Mesendoderm (in vitro differentiated cells): ENCODE data around the gene MVB12B.
A peak's percentile ranks its signal among the peaks of the same experiment; 100 is the strongest.

Experiments used
- DNase-seq: peaks from one replicate; pipeline ENCODE4 v3.0.0; 2013
- H2AK5ac ChIP-seq: 2 replicates; pipeline ENCODE4 v1.6.1; 2013; ENCODE audit warnings: low read length, inconsistent platforms
- H2BK120ac ChIP-seq: 2 replicates; pipeline ENCODE4 v1.6.1; 2013; ENCODE audit warnings: low read depth, mild to moderate bottlenecking, low read length, moderate library complexity, mixed read lengths
- H2BK15ac ChIP-seq: replicated peaks from 2 replicates; pipeline ENCODE4 v1.6.1; 2013; ENCODE audit warnings: low read depth, mild to moderate bottlenecking, moderate library complexity
- H2BK5ac ChIP-seq: 2 replicates; pipeline ENCODE4 v1.6.1; 2013; ENCODE audit warnings: low read length, inconsistent platforms
- H3K18ac ChIP-seq: 2 replicates; pipeline ENCODE4 v1.6.1; 2013; ENCODE audit warnings: mild to moderate bottlenecking, low read length, mixed read lengths
- H3K23ac ChIP-seq: one replicate; pipeline ENCODE4 v1.6.1; 2013; ENCODE audit warnings: low read length
- H3K27ac ChIP-seq: 2 replicates; pipeline ENCODE4 v1.5.1; 2013; ENCODE audit warnings: low read depth, mild to moderate bottlenecking, inconsistent platforms, low read length, moderate library complexity
- H3K27me3 ChIP-seq: 2 replicates; pipeline ENCODE4 v1.6.1; 2013; ENCODE audit warnings: low read length, control low read depth, mild to moderate bottlenecking, inconsistent platforms; ENCODE audit not compliant: insufficient read depth, poor library complexity
- H3K36me3 ChIP-seq: 2 replicates; pipeline ENCODE4 v1.6.1; 2013; ENCODE audit warnings: low read length, inconsistent platforms; ENCODE audit not compliant: control insufficient read depth, insufficient read depth
- H3K4ac ChIP-seq: one replicate; pipeline ENCODE4 v1.6.1; 2013; ENCODE audit warnings: low read depth, mild to moderate bottlenecking, low read length, moderate library complexity
- H3K4me1 ChIP-seq: 2 replicates; pipeline ENCODE4 v1.6.1; 2013; ENCODE audit warnings: low read depth, low read length, inconsistent platforms; ENCODE audit not compliant: control insufficient read depth
- H3K4me2 ChIP-seq: 2 replicates; pipeline ENCODE4 v1.6.1; 2013; ENCODE audit warnings: low read length
- H3K4me3 ChIP-seq: 2 replicates; pipeline ENCODE4 v1.5.1; 2013; ENCODE audit warnings: mild to moderate bottlenecking, low read length
- H3K56ac ChIP-seq: one replicate; pipeline ENCODE4 v1.6.1; 2013; ENCODE audit warnings: low read length
- H3K79me1 ChIP-seq: 2 replicates; pipeline ENCODE4 v1.6.1; 2013; ENCODE audit warnings: low read length, inconsistent platforms
- H3K79me2 ChIP-seq: 2 replicates; pipeline ENCODE4 v1.6.1; 2013; ENCODE audit warnings: mild to moderate bottlenecking, low read length; ENCODE audit not compliant: control insufficient read depth, insufficient read depth
- H3K9ac ChIP-seq: 2 replicates; pipeline ENCODE4 v1.6.1; 2013; ENCODE audit warnings: low read length, inconsistent platforms
- H4K5ac ChIP-seq: one replicate; pipeline ENCODE4 v1.6.1; 2013; ENCODE audit warnings: low read length
- H4K8ac ChIP-seq: one replicate; pipeline ENCODE4 v1.6.1; 2013; ENCODE audit warnings: low read depth, mild to moderate bottlenecking, control low read depth, low read length, moderate library complexity
- WGBS: extraction: QIAGEN DNeasy Blood & Tissue Kit; methylation state at CpG from one replicate; pipeline ENCODE4 v1.1.7; 2013; ENCODE audit warnings: low lambda C conversion rate, missing lambda C conversion rate; ENCODE audit not compliant: insufficient coverage; ENCODE audit errors: extremely low coverage; 5-methylcytosine and 5-hydroxymethylcytosine counted together

The MVB12B gene

GRCh38 chr9:126401581-126401980 is 75.0 kb downstream of the MVB12B start:
- no peak overlapping the region for H3K9ac ChIP-seq
- H3K23ac ChIP-seq, result peak overlapping the region; percentile 10
- H2AK5ac ChIP-seq, result no peak overlapping the region
- H3K79me1 ChIP-seq, result no peaks in the 10 kb centered on the region
- no peaks in the 10 kb centered on the region for H3K36me3 ChIP-seq
- H3K18ac ChIP-seq, result no peak overlapping the region
- no peak overlapping the region for H3K4me3 ChIP-seq
- H3K27ac ChIP-seq, result no peak overlapping the region
- H2BK15ac ChIP-seq, result no peak overlapping the region
- H3K4ac ChIP-seq, result no peak overlapping the region
- no peak overlapping the region for H2BK120ac ChIP-seq
- no peak overlapping the region for H4K5ac ChIP-seq
- H3K56ac ChIP-seq, result no peak overlapping the region
- H3K27me3 ChIP-seq, result no peaks in the 10 kb centered on the region
- no peak overlapping the region for H3K4me2 ChIP-seq
- DNase-seq, result no peak
- H2BK5ac ChIP-seq, result no peak overlapping the region
- peaks cover 7% of the 10 kb centered on the region for H3K4me1 ChIP-seq
- WGBS, result no CpG with 5 or more reads among the region's 12 CpGs
- no peak overlapping the region for H4K8ac ChIP-seq
- no peaks in the 10 kb centered on the region for H3K79me2 ChIP-seq

GRCh38 chr9:126403397-126403796 is 76.8 kb downstream of the MVB12B start:
- Histone ChIP-seq H2AK5ac (no peak overlapping the region), H3K27me3 (no peaks in the 10 kb centered on the region), H2BK5ac (no peak overlapping the region), H3K4me3 (no peak overlapping the region), H2BK120ac (no peak overlapping the region), H3K9ac (no peak overlapping the region), H3K23ac (no peak overlapping the region), H3K4me1 (peaks cover 12% of the 10 kb centered on the region), H2BK15ac (no peak overlapping the region), H3K36me3 (no peaks in the 10 kb centered on the region), H3K4ac (no peak overlapping the region), H3K79me2 (no peaks in the 10 kb centered on the region), H4K5ac (no peak overlapping the region), H4K8ac (no peak overlapping the region), H3K79me1 (no peaks in the 10 kb centered on the region), H3K18ac (no peak overlapping the region), H3K56ac (no peak overlapping the region), H3K4me2 (no peak overlapping the region), H3K27ac (no peak overlapping the region)
- no peak for DNase-seq
- no CpG with 5 or more reads among the region's 5 CpGs for WGBS

GRCh38 chr9:126404459-126404858 is 77.8 kb downstream of the MVB12B start:
- DNase-seq, result no peak
- Histone ChIP-seq H3K79me2 (no peaks in the 10 kb centered on the region), H2BK15ac (no peak overlapping the region), H2AK5ac (no peak overlapping the region), H3K79me1 (no peaks in the 10 kb centered on the region), H3K27ac (no peak overlapping the region), H3K4me2 (no peak overlapping the region), H3K23ac (no peak overlapping the region), H4K5ac (no peak overlapping the region), H3K27me3 (no peaks in the 10 kb centered on the region), H3K4me3 (no peak overlapping the region), H2BK5ac (no peak overlapping the region), H3K36me3 (no peaks in the 10 kb centered on the region), H3K4ac (no peak overlapping the region), H3K18ac (no peak overlapping the region), H4K8ac (no peak overlapping the region), H3K4me1 (peaks cover 12% of the 10 kb centered on the region), H3K9ac (no peak overlapping the region), H2BK120ac (no peak overlapping the region), H3K56ac (peak overlapping the region; percentile 38)
- no CpG with 5 or more reads among the region's 14 CpGs for WGBS

- H3K23ac ChIP-seq, result no peak overlapping the region
- H3K56ac ChIP-seq, result no peak overlapping the region
- H2AK5ac ChIP-seq, result no peak overlapping the region
- no peak overlapping the region for H3K4me2 ChIP-seq
- no peak for DNase-seq
- no peak overlapping the region for H4K8ac ChIP-seq
- H3K9ac ChIP-seq, result no peak overlapping the region
- no peak overlapping the region for H2BK5ac ChIP-seq
- H3K4me1 ChIP-seq, result peaks cover 12% of the 10 kb centered on the region
- H2BK15ac ChIP-seq, result no peak overlapping the region
- no peaks in the 10 kb centered on the region for H3K27me3 ChIP-seq
- no peak overlapping the region for H2BK120ac ChIP-seq
- H4K5ac ChIP-seq, result no peak overlapping the region
- H3K79me1 ChIP-seq, result no peaks in the 10 kb centered on the region
- no peak overlapping the region for H3K4ac ChIP-seq
- H3K36me3 ChIP-seq, result no peaks in the 10 kb centered on the region
- no peak overlapping the region for H3K18ac ChIP-seq
- H3K4me3 ChIP-seq, result no peak overlapping the region
- no CpG with 5 or more reads among the region's 10 CpGs for WGBS
- no peak overlapping the region for H3K27ac ChIP-seq
- no peaks in the 10 kb centered on the region for H3K79me2 ChIP-seq
Measured at GRCh38 chr9:126406075-126406667, 79.5 kb downstream of the MVB12B start.

- H3K9ac ChIP-seq, result no peak overlapping the region
- H3K36me3 ChIP-seq, result no peaks in the 10 kb centered on the region
- H3K4me3 ChIP-seq, result no peak overlapping the region
- no peaks in the 10 kb centered on the region for H3K79me2 ChIP-seq
- H3K79me1 ChIP-seq, result no peaks in the 10 kb centered on the region
- no peak overlapping the region for H2BK5ac ChIP-seq
- no peak overlapping the region for H2BK120ac ChIP-seq
- WGBS, result no CpG with 5 or more reads among the region's 19 CpGs
- H3K4me1 ChIP-seq, result peaks cover 12% of the 10 kb centered on the region
- no peak overlapping the region for H2BK15ac ChIP-seq
- no peak overlapping the region for H3K27ac ChIP-seq
- H3K27me3 ChIP-seq, result no peaks in the 10 kb centered on the region
- no peak overlapping the region for H3K18ac ChIP-seq
- H2AK5ac ChIP-seq, result no peak overlapping the region
- no peak overlapping the region for H4K8ac ChIP-seq
- no peak overlapping the region for H3K4me2 ChIP-seq
- H3K4ac ChIP-seq, result no peak overlapping the region
- H4K5ac ChIP-seq, result no peak overlapping the region
- DNase-seq, result no peak
- H3K56ac ChIP-seq, result peak overlapping the region; percentile 11
- no peak overlapping the region for H3K23ac ChIP-seq
Measured at GRCh38 chr9:126407114-126407870, 80.7 kb downstream of the MVB12B start.
